Liver (tissue), 9 donors: Measurements from ENCODE around the gene RNF157. TPM values are rescaled to one million over a fixed set of nuclear protein-coding genes. Genes with fewer than 3 reads are reported as not detected.

Experiments
- DNase-seq: peaks from one replicate; pipeline ENCODE4 v3.0.0-alpha.2; 2017; ENCODE audit warnings: low spot score
- H3K27ac ChIP-seq, 2 donors: one replicate each; pipeline ENCODE4 v1.7.0; 2013; ENCODE audit warnings: inconsistent platforms in 2 of 2, low read length in 2 of 2, control low read depth in 1 of 2, low read depth in 1 of 2, mild to moderate bottlenecking in 1 of 2
- H3K27me3 ChIP-seq, 4 donors: one replicate each; pipeline versions ENCODE4 v1.6.1 to v1.7.0; 2013; ENCODE audit warnings: low read length in 3 of 4, inconsistent platforms in 1 of 4, mild to moderate bottlenecking in 1 of 4, moderate library complexity in 1 of 4; ENCODE audit not compliant: control insufficient read depth in 4 of 4, insufficient read depth in 4 of 4
- H3K36me3 ChIP-seq, 4 donors: one replicate each; pipeline versions ENCODE4 v1.6.1 to v1.7.0; 2013; ENCODE audit warnings: low read length in 3 of 4, mild to moderate bottlenecking in 3 of 4, low read depth in 1 of 4, moderate library complexity in 1 of 4; ENCODE audit not compliant: control insufficient read depth in 4 of 4, insufficient read depth in 3 of 4
- H3K4me1 ChIP-seq, 4 donors: one replicate each; pipeline versions ENCODE4 v1.6.1 to v1.7.0; 2013; ENCODE audit warnings: low read length in 3 of 4, mild to moderate bottlenecking in 3 of 4, moderate library complexity in 1 of 4; ENCODE audit not compliant: control insufficient read depth in 4 of 4, insufficient read depth in 4 of 4
- H3K4me3 ChIP-seq, 3 donors: one replicate each; pipeline versions ENCODE4 v1.6.1 to v1.7.0; 2013; ENCODE audit warnings: low read length in 3 of 3, control low read depth in 1 of 3, low read depth in 1 of 3, mild to moderate bottlenecking in 1 of 3
- H3K9ac ChIP-seq, 2 donors: one replicate each; pipeline ENCODE4 v1.7.0; 2013; ENCODE audit warnings: low read length in 2 of 2, mild to moderate bottlenecking in 2 of 2, moderate library complexity in 2 of 2, control low read depth in 1 of 2, low read depth in 1 of 2
- H3K9me3 ChIP-seq, 4 donors: one replicate each; pipeline versions ENCODE4 v1.6.1 to v1.7.0; 2013; ENCODE audit warnings: low read length in 3 of 4; ENCODE audit not compliant: control insufficient read depth in 4 of 4
- EGR1 ChIP-seq, 2 donors: IDR thresholded peaks; 2 replicates each; pipeline ENCODE4 v1.6.1; 2016 to 2018; ENCODE audit warnings: antibody characterized with exemption in 2 of 2, low read depth in 2 of 2
- FOXA1 ChIP-seq: IDR thresholded peaks from 2 replicates; pipeline ENCODE4 v1.6.1; 2016; ENCODE audit warnings: antibody characterized with exemption
- FOXA2 ChIP-seq: IDR thresholded peaks from 2 replicates; pipeline ENCODE4 v1.6.1; 2016; ENCODE audit warnings: antibody characterized with exemption
- GABPA ChIP-seq, 2 donors: IDR thresholded peaks in 1 of 2; conservative IDR thresholded peaks in 1 of 2; 2 replicates each; pipeline ENCODE4 v1.6.1; 2016; ENCODE audit warnings: antibody characterized with exemption in 2 of 2, mild to moderate bottlenecking in 1 of 2, moderate library complexity in 1 of 2
- HNF4A ChIP-seq, 2 donors: conservative IDR thresholded peaks; 2 replicates each; pipeline ENCODE4 v1.6.1; 2016; ENCODE audit warnings: antibody characterized with exemption in 2 of 2, mild to moderate bottlenecking in 2 of 2
- HNF4G ChIP-seq: IDR thresholded peaks from 2 replicates; pipeline ENCODE4 v1.6.1; 2016; ENCODE audit warnings: antibody characterized with exemption
- JUND ChIP-seq, 2 donors: IDR thresholded peaks; 2 replicates each; pipeline ENCODE4 v1.6.1; 2016; ENCODE audit warnings: antibody characterized with exemption in 2 of 2
- NR2F2 ChIP-seq: IDR thresholded peaks from 2 replicates; pipeline ENCODE4 v1.6.1; 2016; ENCODE audit warnings: antibody characterized with exemption
- RAD21 ChIP-seq, 2 donors: IDR thresholded peaks; 2 replicates each; pipeline ENCODE4 v1.6.1; 2016; ENCODE audit warnings: antibody characterized with exemption in 2 of 2, mild to moderate bottlenecking in 2 of 2
- RXRA ChIP-seq, 2 donors: IDR thresholded peaks; 2 replicates each; pipeline ENCODE4 v1.6.1; 2017 to 2018; ENCODE audit warnings: antibody characterized with exemption in 2 of 2, mild to moderate bottlenecking in 1 of 2
- SP1 ChIP-seq: IDR thresholded peaks from 2 replicates; pipeline ENCODE4 v1.6.1; 2018; ENCODE audit warnings: antibody characterized with exemption, mild to moderate bottlenecking
- TAF1 ChIP-seq: conservative IDR thresholded peaks from 2 replicates; pipeline ENCODE4 v1.6.1; 2016; ENCODE audit warnings: antibody characterized with exemption, mild to moderate bottlenecking
- YY1 ChIP-seq: IDR thresholded peaks from 2 replicates; pipeline ENCODE4 v1.6.1; 2016; ENCODE audit warnings: antibody characterized with exemption, mild to moderate bottlenecking
- WGBS: extraction: QIAGEN DNeasy Blood & Tissue Kit; methylation state at CpG from one replicate; pipeline ENCODE4 v1.1.7; 2013; 5-methylcytosine and 5-hydroxymethylcytosine counted together
- polyA plus RNA-seq, 2 donors: library from polyadenylated mRNA; stranded (reverse) in 1 of 2; unstranded in 1 of 2; fragments of 200-250 nt in 1 of 2; fragments of >200 nt in 1 of 2; fragmentation: Nextera tagmentation in 1 of 2; extraction: Ambion mirVana in 1 of 2; gene quantifications; one replicate each; pipeline versions ENCODE4 v1.2.1 to v1.2.3, GENCODE V29; 2013 to 2015
- total RNA-seq, 2 donors: library from RNA; depleted of rRNA; stranded (reverse); fragments of >200 nt; gene quantifications; one replicate each; pipeline ENCODE4 v1.2.3, GENCODE V29; 2014
- TF ChIP-seq, protein P1 (sequence below): IDR thresholded peaks from 2 replicates; pipeline ENCODE4 v1.6.1; 2016; ENCODE audit warnings: antibody characterized with exemption, mild to moderate bottlenecking
- TF ChIP-seq, protein P2 (sequence below): IDR thresholded peaks from 2 replicates; pipeline ENCODE4 v1.6.1; 2016; ENCODE audit warnings: antibody characterized with exemption
- TF ChIP-seq, protein P3 (sequence below): fragments of 150-350 bp; IDR thresholded peaks from 2 replicates; pipeline ENCODE4 v1.5.1; 2017; ENCODE audit warnings: improper control_type of control experiment, low read depth, low read length; ENCODE audit not compliant: missing input control
- TF ChIP-seq, protein P4 (sequence below): IDR thresholded peaks from 2 replicates; pipeline ENCODE4 v1.6.1; 2016; ENCODE audit warnings: antibody characterized with exemption
- TF ChIP-seq, protein P5 (sequence below): IDR thresholded peaks from 2 replicates; pipeline ENCODE4 v1.6.1; 2016; ENCODE audit warnings: antibody characterized with exemption
- donor health status: healthy.
- donor health status: healthy.
- donor health status: healthy.
- donor health status: healthy.
- donor health status: healthy.

The RNF157 gene
- total and polyA plus RNA-seq, 4 donors: 0.42 to 2.9 (median 0.66) TPM

DNA sequence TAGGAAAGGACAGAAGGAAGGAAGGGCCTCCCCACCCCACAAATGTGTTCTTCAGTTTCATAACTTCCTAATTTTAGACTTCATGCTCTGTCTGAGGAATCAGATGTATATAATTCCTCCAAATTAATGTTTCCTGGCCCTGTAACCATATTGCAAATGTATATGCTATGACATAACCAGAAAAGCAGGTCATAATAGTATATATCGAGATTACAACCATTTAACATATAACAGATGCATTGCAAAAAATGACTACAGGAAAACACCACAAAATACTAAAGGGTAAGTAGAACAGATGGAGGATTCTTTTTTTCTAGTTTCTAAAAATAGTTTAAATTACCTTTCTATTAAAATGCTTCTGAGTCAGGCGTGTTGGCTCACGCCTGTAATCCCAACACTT is 133.6 kb downstream of the RNF157 start:
- Histone ChIP-seq H3K9ac (no peak overlapping the region), H3K27me3 (no peaks in the 10 kb centered on the region), H3K9me3 (no peaks in the 10 kb centered on the region), H3K4me3 (no peak overlapping the region), H3K36me3 (peaks cover 0 to 5% (median 0%) of the 10 kb centered on the region in 4 donors), H3K27ac (no peak overlapping the region), H3K4me1 (peaks cover 3 to 14% (median 8%) of the 10 kb centered on the region in 4 donors)
- DNase-seq: no peak
- TF ChIP-seq NR2F2 (no peak), SP1 (no peak), RXRA (IDR thresholded peaks at IDR 0.05) (no peak), HNF4A (conservative IDR thresholded peaks at IDR 0.05) (no peak), RAD21 (IDR thresholded peaks at IDR 0.05) (no peak), HNF4G (no peak), FOXA1 (no peak), GABPA (IDR thresholded peaks at IDR 0.05 in 1 of 2, conservative IDR thresholded peaks at IDR 0.05 in 1 of 2) (no peak), YY1 (no peak), TAF1 (no peak), FOXA2 (no peak), EGR1 (IDR thresholded peaks at IDR 0.05; ENCODE audit: low read depth in 2 of 2) (no peak), JUND (IDR thresholded peaks at IDR 0.05) (no peak)
- TF ChIP-seq, protein P1, sequence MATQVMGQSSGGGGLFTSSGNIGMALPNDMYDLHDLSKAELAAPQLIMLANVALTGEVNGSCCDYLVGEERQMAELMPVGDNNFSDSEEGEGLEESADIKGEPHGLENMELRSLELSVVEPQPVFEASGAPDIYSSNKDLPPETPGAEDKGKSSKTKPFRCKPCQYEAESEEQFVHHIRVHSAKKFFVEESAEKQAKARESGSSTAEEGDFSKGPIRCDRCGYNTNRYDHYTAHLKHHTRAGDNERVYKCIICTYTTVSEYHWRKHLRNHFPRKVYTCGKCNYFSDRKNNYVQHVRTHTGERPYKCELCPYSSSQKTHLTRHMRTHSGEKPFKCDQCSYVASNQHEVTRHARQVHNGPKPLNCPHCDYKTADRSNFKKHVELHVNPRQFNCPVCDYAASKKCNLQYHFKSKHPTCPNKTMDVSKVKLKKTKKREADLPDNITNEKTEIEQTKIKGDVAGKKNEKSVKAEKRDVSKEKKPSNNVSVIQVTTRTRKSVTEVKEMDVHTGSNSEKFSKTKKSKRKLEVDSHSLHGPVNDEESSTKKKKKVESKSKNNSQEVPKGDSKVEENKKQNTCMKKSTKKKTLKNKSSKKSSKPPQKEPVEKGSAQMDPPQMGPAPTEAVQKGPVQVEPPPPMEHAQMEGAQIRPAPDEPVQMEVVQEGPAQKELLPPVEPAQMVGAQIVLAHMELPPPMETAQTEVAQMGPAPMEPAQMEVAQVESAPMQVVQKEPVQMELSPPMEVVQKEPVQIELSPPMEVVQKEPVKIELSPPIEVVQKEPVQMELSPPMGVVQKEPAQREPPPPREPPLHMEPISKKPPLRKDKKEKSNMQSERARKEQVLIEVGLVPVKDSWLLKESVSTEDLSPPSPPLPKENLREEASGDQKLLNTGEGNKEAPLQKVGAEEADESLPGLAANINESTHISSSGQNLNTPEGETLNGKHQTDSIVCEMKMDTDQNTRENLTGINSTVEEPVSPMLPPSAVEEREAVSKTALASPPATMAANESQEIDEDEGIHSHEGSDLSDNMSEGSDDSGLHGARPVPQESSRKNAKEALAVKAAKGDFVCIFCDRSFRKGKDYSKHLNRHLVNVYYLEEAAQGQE: no peak
- TF ChIP-seq, protein P2, sequence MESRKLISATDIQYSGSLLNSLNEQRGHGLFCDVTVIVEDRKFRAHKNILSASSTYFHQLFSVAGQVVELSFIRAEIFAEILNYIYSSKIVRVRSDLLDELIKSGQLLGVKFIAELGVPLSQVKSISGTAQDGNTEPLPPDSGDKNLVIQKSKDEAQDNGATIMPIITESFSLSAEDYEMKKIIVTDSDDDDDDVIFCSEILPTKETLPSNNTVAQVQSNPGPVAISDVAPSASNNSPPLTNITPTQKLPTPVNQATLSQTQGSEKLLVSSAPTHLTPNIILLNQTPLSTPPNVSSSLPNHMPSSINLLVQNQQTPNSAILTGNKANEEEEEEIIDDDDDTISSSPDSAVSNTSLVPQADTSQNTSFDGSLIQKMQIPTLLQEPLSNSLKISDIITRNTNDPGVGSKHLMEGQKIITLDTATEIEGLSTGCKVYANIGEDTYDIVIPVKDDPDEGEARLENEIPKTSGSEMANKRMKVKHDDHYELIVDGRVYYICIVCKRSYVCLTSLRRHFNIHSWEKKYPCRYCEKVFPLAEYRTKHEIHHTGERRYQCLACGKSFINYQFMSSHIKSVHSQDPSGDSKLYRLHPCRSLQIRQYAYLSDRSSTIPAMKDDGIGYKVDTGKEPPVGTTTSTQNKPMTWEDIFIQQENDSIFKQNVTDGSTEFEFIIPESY: no peak
- TF ChIP-seq, protein P3, sequence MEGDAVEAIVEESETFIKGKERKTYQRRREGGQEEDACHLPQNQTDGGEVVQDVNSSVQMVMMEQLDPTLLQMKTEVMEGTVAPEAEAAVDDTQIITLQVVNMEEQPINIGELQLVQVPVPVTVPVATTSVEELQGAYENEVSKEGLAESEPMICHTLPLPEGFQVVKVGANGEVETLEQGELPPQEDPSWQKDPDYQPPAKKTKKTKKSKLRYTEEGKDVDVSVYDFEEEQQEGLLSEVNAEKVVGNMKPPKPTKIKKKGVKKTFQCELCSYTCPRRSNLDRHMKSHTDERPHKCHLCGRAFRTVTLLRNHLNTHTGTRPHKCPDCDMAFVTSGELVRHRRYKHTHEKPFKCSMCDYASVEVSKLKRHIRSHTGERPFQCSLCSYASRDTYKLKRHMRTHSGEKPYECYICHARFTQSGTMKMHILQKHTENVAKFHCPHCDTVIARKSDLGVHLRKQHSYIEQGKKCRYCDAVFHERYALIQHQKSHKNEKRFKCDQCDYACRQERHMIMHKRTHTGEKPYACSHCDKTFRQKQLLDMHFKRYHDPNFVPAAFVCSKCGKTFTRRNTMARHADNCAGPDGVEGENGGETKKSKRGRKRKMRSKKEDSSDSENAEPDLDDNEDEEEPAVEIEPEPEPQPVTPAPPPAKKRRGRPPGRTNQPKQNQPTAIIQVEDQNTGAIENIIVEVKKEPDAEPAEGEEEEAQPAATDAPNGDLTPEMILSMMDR: no peak
- TF ChIP-seq, protein P4, sequence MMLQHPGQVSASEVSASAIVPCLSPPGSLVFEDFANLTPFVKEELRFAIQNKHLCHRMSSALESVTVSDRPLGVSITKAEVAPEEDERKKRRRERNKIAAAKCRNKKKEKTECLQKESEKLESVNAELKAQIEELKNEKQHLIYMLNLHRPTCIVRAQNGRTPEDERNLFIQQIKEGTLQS: no peak
- TF ChIP-seq, protein P5, sequence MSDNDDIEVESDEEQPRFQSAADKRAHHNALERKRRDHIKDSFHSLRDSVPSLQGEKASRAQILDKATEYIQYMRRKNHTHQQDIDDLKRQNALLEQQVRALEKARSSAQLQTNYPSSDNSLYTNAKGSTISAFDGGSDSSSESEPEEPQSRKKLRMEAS: no peak
- 84% methylated on average over 3 of the region's 3 CpGs for WGBS
